ENCODE measurements around the gene TNFAIP8L3.

TNFAIP8L3 gene

DNA sequence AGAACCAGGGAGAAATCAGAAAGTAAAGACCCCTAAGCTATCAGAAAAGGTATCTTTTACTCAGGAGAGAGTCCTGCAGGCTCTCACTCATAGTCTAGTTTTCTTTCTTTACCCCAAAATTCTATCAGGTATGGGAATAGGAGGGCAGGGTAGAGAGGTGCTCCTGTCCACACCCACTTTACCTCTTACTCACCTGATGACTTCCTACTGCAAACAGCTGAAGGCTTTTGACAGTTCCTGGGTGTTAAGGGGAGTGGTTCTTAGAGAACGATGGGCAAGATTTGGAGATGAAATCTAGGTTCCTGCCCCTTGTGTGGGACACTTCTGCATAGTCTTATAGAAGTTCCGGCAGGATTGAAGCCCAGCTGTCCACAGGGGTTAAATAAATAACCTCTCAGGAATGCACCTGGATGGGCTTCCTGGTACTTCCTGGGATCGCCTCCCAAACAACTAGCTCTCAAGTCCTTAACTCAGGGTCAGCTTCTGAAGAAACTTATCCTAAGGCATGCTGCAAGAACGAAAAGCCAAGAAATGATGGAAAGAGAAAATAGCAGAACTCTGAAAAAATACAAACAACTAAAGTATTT, 10.8 kb upstream of the TNFAIP8L3 start:
- H3K4me3 ChIP-seq (ENCODE audit: low read length) = no peak overlapping the region
- DNase-seq (ENCODE audit: low read depth) = no peak
- TF ChIP-seq CTCF (conservative IDR thresholded peaks at IDR 0.05; ENCODE audit: low read depth, low read length) = no peak

GRCh38 chr15:51104512-51104911, 9.8 kb upstream of the TNFAIP8L3 start:
- no peak overlapping the region for H3K4me3 ChIP-seq (ENCODE audit: low read length)
- no peak for TF ChIP-seq CTCF (conservative IDR thresholded peaks at IDR 0.05; ENCODE audit: low read depth, low read length)
- DNase-seq (ENCODE audit: low read depth) = no peak

DNA sequence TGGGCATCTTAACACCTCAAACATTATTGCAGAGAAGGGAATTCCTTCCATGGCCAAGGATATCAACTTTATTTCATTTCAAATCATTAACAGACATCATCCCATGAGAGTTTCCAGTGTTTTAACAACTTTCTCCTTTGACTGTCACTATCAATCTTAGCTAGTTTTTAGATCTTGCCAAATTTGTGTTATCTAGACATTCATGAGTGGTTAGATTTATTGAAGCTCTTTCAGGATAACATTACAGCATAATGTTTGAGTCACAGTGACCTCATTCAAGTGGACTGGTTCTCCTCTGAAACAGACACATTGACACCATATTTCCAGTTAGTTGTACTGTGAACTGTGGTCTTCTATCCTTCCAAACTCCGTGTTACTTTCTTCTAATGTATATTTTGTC, 8.6 kb upstream of the TNFAIP8L3 start:
- DNase-seq (ENCODE audit: low read depth) = no peak
- no peak overlapping the region for H3K4me3 ChIP-seq (ENCODE audit: low read length)
- no peak for TF ChIP-seq CTCF (conservative IDR thresholded peaks at IDR 0.05; ENCODE audit: low read depth, low read length)

GRCh38 chr15:51100785-51101489, 6.2 kb upstream of the TNFAIP8L3 start:
- TF ChIP-seq CTCF (conservative IDR thresholded peaks at IDR 0.05; ENCODE audit: low read depth, low read length) = no peak
- no peak for DNase-seq (ENCODE audit: low read depth)
- H3K4me3 ChIP-seq (ENCODE audit: low read length) = no peak overlapping the region

GRCh38 chr15:51099185-51099584, 4.5 kb upstream of the TNFAIP8L3 start:
- H3K4me3 ChIP-seq (ENCODE audit: low read length) = no peak overlapping the region
- DNase-seq (ENCODE audit: low read depth) = no peak
- no peak for TF ChIP-seq CTCF (conservative IDR thresholded peaks at IDR 0.05; ENCODE audit: low read depth, low read length)

DNA sequence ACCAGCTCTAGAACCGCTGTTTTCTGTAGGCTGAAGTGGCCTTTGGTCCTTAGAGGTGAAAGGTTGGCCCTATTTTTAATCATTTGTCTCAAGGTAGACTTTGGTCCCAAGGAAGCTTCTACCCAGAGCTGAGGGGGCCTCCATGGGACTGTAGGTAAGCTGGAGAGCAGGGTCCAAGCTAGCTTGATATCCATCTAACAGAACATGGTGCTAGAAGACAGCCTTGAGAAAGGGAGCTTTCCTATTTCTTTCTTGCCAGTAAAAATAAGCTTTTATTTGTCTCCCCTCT, 3.6 kb upstream of the TNFAIP8L3 start:
- no peak for DNase-seq (ENCODE audit: low read depth)
- H3K4me3 ChIP-seq (ENCODE audit: low read length) = no peak overlapping the region
- TF ChIP-seq CTCF (conservative IDR thresholded peaks at IDR 0.05; ENCODE audit: low read depth, low read length) = no peak
